HG02623 (cell line): ENCODE results near the gene TMEM80.
A peak's percentile ranks its signal among the peaks of the same experiment; 100 is the strongest.
"Not testable (repeated sequence)": the region's sequence is repeated elsewhere in the genome, so short reads cannot be mapped to it uniquely, and the experiment has no call there.

Source experiments
- ATAC-seq: cut with Tn5 transposase; IDR thresholded peaks from one replicate; pipeline ENCODE4 v1.9.1; 2021; ENCODE audit warnings: moderate library complexity; ENCODE audit not compliant: unreplicated experiment

TMEM80 gene

GRCh38 chr11:695538-696248 lies at the start of gene TMEM80:
Gene TMEM80 (plus strand): TSS chr11:695816. CDS start chr11:695828, 12 bp downstream.
- ATAC-seq = peak; percentile 63

DNA sequence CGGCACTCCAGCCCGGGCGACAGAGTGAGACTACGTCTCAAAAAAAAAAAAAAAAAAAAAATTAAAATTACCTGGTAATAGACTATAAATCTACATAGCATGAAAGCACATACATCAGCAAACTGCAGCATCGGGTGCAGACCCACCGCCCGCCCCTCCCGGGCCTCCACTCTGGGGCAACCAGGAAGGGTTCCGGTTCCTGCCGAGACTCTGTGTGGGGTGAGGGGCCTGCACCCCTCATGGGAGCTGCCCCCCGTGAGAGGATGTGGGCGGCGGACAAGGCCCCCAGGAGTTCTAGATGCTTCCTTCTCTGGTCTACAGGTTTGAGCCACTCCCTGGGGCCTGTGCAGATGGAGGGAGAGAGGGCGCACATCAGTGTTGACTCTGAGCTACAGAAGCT lies 49.4 kb upstream of the TMEM80 start:
- ATAC-seq = no peak

DNA sequence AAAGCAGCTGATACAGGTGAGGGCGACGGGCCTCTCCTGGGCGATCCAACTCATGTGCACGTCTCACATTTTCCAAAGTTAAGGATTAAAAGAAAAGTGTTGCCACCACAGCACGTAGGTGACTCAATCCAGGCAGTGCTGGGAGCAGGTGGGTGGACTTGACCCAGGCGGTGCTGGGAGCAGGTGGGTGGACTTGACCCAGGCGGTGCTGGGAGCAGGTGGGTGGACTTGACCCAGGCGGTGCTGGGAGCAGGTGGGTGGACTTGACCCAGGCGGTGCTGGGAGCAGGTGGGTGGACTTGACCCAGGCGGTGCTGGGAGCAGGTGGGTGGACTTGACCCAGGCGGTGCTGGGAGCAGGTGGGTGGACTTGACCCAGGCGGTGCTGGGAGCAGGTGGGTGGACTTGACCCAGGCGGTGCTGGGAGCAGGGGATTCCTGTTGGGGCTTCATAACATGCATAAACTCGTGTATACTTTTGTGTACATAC lies 47.9 kb upstream of the TMEM80 start:
- ATAC-seq = not testable (repeated sequence)

DNA sequence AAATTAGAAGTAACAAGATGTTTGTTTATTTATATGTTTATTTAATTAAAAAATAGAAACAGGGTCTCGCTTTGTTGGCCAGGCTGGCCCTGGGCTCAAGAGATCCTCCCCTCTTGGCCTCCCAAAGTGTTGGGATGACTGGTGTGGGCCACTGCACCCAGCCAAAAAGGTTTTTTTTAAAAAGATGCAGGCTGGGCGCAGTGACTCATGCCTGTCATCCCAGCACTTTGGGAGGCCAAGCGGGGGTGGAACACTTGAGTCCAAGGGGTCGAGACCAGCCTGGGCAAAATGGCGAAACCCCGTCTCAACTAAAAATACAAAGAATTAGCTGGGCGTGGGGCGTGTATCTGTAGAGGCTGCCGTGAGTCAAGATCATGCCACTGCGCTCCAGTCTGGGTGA lies 45.1 kb upstream of the TMEM80 start:
- ATAC-seq = no peak

DNA sequence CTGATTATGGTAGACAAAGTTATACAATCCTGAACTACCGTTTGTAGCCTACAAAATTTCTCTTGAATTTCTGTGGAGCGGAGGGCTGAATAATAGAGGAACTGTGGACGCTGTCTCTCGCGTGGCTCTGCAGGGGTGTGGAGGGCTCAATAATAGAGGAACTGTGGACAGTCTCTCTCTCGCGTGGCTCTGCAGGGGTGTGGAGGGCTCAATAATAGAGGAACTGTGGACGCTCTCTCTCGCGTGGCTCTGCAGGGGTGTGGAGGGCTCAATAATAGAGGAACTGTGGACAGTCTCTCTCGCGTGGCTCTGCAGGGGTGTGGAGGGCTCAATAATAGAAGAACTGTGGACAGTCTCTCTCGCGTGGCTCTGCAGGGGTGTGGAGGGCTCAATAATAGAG lies 42.5 kb upstream of the TMEM80 start:
- not testable (repeated sequence) for ATAC-seq

- no peak for ATAC-seq
These were observed 41.8 kb upstream of the TMEM80 start for GRCh38 chr11:653837-654236.

- ATAC-seq = not testable (repeated sequence)
These were observed 41.2 kb upstream of the TMEM80 start for GRCh38 chr11:654444-654843.

DNA sequence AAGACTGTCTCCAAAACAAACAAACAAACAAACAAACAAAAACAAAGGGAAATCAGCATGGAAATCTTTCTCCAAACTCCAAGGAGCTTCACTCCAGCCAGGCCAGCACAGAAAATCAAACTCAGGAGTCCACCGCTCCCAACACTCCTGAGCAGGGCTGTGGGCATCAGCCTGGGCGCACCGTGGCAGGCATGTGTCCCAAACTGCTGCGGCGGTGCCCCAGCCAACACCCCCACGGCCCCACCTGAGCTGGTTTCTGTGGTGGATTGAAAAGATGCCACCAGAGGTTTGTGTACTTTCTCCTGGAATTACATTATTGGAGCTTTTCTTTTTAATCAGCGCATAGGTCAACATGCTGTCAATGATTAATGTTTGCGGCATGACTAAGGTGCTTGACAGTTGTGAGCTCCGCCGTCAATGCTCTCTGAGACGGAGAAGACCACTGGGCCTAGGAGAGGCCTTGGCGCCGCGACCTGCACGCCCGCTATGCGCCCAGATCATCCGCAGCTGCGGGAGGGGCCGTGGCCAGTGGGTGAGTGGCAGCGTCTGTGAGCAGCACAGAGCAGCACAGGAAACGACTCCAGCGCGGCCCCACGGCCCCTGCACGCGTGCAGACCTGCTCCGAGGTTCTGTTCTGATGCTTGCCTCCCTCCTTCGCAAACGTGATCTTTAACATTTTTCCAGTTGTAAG lies 40.4 kb upstream of the TMEM80 start:
- no peak for ATAC-seq

GRCh38 chr11:656426-656825 lies 39.2 kb upstream of the TMEM80 start:
- no peak for ATAC-seq

DNA sequence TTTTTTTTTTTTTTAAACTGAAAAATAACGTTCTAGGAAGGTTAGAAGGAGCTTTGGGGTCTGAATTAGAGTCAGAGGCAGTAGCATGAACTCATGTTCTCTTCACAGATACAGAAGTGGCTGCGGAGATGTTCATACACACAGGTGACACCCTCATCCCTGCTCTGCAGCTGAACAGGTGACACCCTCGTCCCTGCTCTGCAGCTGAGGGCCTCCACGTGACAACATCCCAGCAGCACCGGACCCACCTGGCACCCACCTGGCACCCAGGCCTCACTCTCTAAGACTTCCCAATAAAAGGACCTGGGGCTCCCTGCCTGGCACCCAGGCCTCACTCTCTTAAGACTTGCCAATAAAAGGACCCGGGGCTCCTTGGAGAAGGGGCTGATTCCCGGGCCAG lies 38.8 kb upstream of the TMEM80 start:
- ATAC-seq = no peak

GRCh38 chr11:657691-658126 lies 37.9 kb upstream of the TMEM80 start:
- no peak for ATAC-seq

GRCh38 chr11:659532-660085 lies 36.0 kb upstream of the TMEM80 start:
- ATAC-seq = no peak

DNA sequence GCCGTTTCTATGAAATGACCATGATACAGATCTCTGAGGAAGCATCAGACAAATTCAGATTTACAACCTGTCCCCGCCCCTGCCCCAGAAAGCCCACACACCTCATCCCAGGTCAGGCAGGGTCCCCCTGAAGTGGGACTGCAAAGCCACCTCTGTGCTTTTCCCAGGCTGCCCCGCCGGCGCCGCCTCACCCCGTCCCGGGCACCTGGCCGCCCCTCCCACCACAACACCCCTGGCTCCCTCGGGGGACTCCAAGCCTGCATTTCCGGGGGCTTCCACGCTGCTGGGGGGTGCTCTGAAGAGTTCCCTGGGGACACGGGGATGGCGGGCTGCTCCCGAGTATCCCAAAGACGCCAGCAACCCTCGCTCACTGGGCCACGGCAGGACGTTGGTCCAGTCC lies 35.3 kb upstream of the TMEM80 start:
- no peak for ATAC-seq

DNA sequence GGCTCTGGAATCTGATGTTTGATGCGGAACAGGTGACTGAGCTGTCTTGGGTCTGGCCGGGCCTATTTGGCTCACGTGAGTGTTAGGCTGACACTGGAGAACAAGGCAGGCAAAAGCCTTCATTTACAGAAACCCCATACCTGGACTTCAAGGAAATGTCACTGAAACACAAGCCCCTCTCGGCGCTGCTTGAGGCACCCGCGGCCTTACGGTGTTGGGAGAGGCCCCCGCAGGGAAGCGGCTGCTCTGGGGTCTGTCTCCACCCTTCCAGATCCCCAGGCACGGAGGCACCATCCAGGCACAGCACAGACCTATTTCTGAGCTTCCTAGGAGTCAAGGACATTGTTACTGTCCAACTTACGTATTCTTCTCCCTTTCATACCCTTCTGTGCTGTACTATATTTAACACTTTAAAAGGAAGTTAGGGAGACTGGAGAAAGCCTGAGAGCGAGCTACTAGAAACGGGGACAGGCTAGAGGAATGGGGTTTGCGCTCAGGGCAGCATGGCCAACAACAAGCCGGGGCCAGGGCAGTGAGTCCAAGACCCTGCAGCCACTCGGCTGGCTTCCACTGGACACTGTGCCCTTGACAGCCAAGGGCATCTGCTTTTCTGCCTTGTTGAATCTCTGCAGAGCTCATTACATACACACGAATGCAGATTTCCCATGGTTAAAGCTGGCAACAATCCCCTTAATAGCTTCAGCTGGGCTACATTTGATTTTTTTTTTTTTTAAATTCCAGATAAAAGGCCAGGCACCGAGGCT lies 34.8 kb upstream of the TMEM80 start:
- no peak for ATAC-seq

- ATAC-seq = no peak
These were observed 32.8 kb upstream of the TMEM80 start for GRCh38 chr11:662689-663274.

GRCh38 chr11:665062-665703 lies 30.4 kb upstream of the TMEM80 start:
- ATAC-seq = no peak

DNA sequence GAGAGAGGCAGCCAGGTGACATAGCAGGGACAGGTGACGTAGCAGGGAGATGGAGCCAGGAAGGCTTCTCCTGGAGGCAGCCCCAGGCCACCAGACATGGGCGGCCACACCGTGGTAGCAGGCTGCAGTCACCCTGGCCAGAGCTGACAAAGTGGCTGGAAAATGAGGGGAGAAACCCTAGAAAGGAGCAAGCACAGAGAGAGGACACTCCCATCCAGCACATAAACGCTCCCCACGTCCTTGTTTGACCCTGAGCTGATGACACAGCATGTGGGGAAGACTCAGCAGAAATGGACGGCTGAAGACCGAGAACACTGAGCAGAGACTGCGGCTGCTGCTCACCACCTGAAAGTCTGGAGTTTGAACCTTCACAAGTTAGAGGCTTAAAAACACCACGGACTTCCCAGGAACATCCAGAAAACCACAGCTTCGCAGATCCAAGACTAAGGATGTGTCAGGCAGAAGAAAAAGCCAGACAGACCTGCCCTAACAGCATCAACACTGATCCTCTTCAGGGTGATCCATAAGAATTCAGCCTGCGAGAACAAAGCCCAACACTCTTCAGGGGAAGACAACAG lies 29.8 kb upstream of the TMEM80 start:
- no peak for ATAC-seq

GRCh38 chr11:673866-674265 lies 21.8 kb upstream of the TMEM80 start:
- no peak for ATAC-seq

- no peak for ATAC-seq
These were observed 21.2 kb upstream of the TMEM80 start for GRCh38 chr11:674406-674805.

DNA sequence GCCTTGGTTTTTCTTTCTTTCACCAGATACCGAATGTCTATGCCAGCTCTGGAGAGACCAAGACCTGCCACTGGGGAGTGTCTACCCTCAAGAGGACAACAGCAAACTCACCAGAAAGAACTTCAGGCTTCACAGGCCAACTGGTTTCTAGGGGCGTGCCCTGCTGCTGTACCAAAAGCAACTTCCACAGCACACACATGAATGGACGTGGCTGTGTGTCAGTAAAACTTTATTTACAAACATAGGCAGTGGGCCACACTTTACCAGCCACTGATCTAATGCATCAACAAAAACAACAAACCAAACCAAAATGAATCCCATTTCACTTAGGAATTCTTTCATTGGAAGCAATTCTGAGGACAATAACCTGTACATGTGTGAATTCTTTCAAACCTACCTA lies 17.3 kb upstream of the TMEM80 start:
- ATAC-seq = no peak
